Measurements from ENCODE around the gene KIN.
"Not testable (repeated sequence)": the region's sequence is repeated elsewhere in the genome, so short reads cannot be mapped to it uniquely, and the experiment has no call there.

KIN gene

DNA sequence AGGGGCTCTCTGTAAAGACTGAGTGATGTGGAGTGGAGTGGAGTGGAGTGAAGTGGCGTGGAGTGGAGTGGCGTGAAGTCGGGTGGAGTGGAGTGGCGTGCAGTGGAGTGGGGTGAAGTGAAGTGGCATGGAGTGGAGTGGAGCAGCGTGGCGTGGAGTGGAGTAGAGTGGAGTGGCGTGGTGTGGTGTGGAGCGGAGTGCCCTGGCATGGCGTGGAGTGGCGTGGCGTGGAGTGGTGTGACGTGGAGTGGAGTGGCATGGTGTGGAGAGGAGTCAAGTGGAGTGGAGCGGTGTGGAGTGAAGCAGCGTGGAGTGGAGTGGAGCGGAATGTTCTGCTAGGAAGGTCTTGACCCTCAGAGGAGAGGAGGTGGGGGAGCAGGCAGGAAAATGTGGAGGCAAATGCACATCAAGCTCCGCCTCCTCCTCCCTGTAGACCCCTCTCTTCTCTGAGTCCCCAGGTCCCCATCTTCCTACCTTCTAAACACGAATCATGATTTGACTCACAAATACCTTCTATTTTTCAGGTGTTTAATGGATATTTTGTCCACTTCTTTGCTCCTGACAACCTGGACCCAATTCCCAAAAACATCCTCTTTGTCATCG, 64.8 kb downstream of the KIN start:
- DNase-seq (ENCODE audit: low read depth in 2 of 2) = no peak

DNA sequence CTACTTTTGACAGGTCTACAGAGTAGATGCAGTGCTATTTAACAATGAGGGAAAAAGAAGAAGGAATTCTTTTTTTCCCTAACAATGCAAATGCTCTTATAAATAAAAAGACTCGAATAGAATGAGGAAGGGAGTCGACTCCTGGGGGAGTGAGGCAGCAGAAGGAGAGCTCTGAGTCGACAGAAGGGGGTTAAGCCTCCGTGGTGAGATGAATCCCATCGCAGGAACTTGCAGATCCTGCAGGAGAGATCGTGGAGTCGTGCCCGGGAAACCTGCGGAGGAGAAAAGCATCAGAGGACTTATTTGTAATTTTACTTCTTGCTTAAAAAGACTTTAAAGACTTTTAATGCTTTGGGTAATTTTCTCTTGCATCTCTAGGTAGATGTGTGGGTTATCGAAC, 67.3 kb downstream of the KIN start:
- DNase-seq (ENCODE audit: low read depth in 2 of 2) = no peak

DNA sequence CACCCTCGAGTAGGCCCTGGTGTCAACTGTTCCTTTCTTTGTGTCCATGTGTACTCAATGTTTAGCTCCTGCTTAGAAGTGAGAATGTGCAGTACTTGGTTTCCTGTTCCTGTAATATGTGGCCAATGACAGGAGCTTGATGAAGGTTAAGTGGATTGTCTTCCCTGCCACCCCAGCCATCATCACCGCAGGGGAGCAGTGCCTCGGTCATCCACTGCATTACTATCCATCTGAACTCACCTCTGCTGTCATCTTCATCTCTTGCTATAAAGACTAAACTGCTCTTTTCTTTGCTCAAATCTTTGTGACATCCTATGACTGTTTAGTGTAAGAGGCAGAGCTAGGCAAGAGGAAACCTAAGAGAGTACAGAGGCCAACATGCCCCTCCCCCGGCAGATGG, 69.1 kb downstream of the KIN start:
- no peak for DNase-seq (ENCODE audit: low read depth in 2 of 2)

DNA sequence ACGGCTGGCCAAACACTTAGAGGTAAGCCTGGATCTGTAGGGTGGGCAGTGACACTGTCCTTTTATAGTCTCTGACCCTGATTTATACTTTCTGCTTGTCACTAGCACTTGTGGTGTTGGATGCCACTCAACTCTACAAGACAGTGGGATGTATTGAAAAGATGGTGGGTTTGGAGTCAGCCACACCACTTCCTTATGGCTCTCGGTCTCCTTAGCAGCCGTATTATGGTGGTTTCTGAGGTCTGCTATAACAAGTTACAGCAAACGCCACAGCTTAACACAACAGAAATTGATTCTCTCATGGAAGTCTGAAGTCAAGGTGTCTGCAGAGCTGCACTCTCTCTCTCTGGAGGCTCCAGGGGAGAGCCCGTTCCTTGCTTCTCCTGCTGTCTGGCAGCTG, 70.0 kb downstream of the KIN start:
- no peak for DNase-seq (ENCODE audit: low read depth in 2 of 2)

DNA sequence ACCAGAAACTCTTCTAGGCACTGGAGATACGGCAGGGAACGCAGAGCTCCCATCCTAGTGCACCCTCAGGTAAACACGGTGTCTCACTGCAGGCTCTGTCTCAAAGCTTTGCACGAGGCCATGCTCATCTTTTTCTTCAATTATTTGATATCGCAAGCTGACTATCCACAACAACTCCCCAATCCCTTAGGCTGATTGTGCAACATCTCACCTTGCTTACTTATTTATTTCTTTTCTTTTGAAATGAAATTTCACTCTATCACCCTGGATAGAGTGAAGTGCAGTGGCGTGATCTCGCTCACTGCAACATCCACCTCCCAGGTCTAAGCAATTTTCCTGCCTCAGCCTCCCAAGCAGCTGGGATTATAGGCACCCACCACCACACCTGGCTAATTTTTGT, 72.3 kb downstream of the KIN start:
- no peak for DNase-seq (ENCODE audit: low read depth in 2 of 2)

DNA sequence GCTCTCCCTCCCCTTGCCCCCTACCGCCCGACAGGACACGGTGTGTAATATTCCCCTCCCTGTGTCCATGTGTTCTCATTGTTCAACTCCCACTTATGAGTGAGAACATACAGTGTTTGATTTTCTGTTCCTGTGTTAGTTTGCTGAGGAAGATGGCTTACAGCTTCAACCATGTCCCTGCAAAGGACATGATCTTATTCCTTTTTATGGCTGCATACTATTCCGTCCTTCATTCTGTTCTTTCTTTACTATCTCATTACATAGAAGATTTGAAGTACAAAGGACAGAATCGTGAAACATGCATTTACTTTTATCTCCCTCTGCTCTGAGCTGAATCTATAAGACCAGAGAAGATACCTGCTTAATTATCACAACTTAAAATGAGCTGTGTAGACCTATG, 76.7 kb downstream of the KIN start:
- DNase-seq (ENCODE audit: low read depth in 2 of 2) = not testable (repeated sequence)

DNA sequence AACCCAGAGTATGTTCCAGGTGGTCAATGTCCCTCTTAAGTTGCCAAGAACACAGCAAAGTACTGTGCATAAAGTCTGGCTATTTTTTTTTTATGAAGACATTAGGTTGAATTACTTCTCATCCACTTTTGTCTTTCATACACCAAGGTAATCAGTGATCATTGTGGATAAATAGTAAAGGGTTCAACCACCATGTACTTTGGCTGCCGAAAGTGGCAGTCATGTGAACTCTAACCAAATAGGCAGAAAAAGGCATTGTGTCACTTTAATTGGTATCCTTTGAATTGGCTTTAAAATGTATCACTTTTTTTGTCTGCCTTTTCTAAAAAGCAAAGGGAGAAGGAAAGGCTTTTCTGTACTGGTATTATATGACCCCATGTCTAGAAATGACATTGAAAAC, 77.3 kb downstream of the KIN start:
- DNase-seq (ENCODE audit: low read depth in 2 of 2) = no peak

DNA sequence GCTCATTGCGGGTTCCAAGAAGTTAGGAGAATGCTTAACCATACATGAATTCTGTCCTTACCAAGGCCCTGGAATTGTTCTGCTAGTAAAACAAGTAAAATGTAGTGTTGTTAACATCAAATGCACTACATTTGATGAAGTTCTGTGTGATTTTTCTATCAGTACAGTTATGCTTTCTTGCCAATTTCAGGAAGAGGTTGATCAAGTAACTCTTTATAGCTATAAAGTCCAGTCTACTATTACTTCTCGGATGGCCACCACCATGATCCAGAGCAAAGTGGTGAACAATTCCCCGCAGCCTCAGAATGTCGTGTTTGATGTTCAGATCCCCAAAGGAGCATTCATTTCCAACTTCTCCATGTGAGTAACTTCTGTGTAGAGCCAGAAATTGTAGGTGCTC, 79.0 kb downstream of the KIN start:
- no peak for DNase-seq (ENCODE audit: low read depth in 2 of 2)

DNA sequence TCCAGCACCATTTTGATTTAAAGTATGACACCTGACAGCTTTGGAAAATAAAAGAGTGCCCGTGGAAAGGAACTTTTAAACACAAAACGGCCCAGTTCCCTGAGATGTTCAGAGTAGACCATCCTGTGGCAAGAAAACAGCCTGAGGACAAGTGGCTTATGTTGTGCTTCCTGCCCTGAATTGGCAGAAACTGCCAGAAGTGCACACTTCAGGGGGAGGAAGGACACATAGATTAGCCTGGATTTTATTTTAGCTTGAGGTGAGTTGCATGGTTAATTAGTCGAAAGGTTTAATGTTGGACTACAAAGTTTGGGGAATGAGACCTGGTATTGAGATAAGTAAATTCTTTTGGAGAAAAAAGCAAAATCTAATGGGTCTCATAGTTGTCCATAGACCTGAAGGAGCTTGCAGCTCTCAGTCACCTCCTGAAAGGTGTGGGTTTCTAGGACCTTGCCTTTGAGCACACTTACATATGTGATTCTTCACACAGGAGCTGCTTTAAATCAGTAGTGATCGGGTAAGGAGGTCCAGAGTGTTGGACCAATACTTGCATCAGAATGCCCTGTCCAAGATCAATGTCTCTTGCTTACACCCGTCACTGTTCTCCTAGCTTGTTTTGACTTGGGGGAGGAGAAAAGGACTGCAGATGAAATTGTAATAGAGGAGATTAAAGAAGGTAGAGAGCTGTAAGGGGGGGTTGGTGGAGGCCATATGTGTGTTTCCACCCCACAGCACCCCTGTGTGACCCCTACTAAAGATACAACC, 79.8 kb downstream of the KIN start:
- no peak for DNase-seq (ENCODE audit: low read depth in 2 of 2)

DNA sequence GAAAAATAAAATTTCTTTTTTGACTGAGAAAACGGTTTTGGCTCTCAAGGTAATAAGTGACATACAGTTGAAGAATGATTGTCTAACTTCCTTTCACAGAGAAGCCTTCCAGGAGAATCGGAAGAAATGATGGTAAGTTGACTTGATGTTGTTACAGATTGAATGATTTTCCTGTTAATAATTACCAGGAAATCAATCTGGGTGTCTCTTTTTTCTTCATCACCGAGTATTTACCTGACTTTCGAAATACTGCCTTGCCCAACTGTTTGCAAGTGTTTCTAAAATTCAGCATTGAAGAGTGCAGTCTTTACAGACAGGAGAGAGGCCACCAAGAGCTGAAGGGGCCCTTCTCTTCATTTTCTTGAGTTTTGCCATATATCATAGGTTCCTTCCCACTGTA, 80.7 kb downstream of the KIN start:
- DNase-seq (ENCODE audit: low read depth in 2 of 2) = no peak

DNA sequence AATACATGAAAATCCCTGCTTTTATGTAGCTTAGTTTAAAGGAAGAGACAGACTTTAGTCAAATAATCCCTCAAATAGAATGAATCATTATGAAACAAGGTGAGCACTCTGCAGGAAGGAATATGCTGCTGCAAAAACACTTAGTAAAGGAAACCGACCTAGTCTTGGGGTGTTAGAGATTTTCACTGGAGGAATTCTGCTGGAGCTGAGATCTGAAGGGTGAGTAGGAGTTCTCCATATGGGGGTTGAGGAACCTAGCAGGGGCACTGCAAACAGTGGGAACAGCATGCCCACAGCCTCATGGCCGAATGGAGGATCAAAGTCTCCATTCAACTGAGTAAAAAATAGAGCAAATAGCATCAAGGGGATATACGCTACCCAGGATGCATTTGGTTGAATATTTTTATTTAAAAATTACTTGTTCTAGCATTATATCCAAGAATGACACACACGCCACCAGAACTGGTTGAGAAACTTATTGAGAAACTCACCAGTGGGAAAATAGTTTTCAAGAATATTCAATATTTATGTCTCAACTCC, 81.2 kb downstream of the KIN start:
- DNase-seq (ENCODE audit: low read depth in 2 of 2) = no peak

DNA sequence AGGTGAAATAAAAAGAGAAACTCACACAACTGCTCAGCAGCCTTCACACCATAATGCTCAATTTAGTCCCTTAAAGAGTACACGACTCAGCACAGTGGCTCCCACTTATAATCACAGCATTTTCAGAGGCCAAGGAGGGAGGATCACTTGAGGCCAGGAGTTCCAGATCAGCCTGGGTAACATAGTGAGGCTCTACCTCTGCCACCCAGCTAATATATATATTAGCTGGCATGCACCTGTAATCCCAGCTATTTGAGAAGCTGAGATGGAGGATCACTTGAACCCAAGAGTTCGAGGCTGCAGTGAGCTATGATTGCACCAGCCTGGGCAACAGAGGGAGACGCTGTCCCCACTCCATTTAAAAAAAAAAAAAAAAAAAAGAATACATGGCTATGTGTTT, 82.5 kb downstream of the KIN start:
- no peak for DNase-seq (ENCODE audit: low read depth in 2 of 2)

DNA sequence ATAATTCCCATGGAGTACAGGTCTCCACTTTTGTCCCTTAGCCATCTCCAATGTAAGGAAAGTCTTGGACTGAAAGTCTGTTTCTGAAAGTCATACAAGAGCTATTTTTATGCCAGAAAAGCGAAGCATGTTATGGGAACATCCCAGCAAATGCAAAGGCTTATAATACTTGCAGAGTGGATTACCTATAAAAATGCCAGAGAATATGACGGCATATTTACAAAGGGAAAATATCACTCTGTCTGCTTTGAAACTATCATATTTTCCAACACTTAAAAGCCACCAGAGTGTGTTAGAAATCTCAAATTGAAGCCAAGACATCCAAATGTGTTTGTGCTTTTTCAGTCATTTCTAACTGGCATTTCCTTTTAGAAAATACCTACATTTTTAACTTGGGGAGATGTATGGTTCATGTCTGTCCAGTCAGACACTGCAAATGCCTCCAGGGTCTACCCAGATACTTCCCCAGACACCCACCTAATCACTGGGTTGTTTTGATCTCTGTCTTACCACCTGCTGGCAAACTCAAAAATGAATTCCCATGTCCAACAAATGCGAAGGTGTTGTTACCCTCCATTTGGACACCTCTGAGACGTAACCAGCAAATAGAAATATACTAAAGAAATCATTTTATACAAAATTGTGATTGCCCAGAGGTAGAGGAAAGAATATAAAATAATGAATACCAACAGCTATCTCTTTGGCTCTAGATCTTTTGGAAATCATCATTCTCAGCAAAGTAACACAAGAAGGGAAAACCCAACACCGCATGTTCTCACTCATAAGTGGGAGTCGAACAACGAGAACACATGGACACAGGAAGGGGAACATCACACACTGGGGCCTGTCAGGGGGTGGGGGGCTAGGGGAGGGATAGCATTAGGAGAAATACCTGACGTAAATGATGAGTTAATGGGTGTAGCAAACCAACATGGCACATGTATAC, 83.4 kb downstream of the KIN start:
- no peak for DNase-seq (ENCODE audit: low read depth in 2 of 2)

DNA sequence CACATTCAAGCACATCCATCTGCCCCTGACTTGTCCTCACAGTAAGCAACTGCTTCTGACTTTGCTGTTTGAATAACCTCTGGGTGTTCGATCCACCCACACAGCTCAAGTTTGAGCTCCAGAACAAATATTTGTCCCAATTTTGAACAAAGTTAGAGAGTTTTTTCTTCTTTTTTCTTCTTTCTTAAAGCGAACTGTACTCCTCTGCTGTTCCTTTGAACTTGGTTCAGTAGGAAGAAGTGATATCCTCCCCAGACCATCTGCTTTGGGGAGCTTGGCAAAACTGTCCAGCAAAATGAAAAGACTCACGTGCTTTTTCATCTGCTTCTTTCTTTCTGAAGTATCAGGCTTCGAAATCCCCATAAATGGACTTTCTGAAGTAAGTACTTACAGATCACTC, 84.7 kb downstream of the KIN start, which contains the start of gene ITIH2:
ITIH2 (plus strand) TSS at position 177 of the 400 bp plus-strand sequence; CDS start at position 296, 119 bp downstream.
- DNase-seq (ENCODE audit: low read depth in 2 of 2) = no peak

DNA sequence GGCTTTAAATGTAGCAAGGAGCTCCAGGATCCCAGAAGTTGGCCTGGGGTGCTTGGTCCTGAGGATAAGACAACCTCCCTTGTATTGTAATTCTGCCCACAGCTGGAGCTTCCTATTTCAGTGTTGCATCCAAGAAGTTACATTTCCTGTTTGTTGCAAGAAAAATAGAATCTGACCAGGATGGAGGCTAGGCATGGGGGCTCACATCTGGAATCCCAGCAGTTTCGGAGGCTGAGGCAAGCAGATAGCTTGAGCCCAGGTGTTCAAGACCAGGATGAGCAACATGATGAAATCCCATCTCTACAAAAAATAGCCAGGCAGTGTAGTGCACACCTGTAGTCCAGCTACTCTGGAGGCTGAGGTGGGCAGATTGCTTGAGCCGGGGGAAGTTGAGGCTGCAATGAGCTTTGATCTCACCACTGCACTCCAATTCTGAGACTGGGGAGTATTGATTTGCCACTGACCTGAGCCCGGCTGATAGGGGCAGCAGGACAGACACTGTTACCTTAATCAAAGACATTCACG, 85.4 kb downstream of the KIN start:
- DNase-seq (ENCODE audit: low read depth in 2 of 2) = no peak

DNA sequence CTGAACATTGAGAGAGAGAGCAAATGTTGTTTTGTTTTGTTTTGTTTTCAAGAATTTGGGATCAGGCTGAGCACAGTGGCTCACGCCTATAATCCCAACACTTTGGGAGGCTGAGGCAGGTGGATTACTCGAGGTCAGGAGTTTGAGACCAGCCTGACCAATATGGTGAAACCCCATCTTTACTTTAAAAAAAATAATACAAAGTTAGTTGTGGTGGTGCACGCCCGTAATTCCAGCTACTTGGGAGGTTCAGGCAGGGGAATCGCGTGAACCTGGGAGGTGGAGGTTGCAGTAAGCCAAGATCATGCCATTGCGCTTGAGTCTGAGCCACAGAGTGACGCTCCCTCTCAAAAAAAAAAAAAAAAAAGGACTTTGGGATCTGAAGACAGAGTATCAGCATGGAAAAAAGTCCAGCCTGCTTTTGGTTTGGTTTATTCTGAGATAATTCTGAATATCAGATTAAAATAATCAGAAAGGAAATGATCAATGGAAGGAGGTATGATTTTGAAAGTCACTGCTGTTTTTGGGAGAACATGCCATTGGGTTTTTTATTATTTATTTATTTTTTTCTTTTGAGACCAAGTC, 86.5 kb downstream of the KIN start:
- DNase-seq (ENCODE audit: low read depth in 2 of 2) = no peak

All from stimulated activated CD4-positive, alpha-beta T cell treated with anti-CD3 and anti-CD28 coated beads, Interleukin-15, amount 100 ng/mL, for 48 hours (primary cell).